Activated CD4-positive, alpha-beta memory T cell treated with anti-CD3 and anti-CD28 coated beads for 36 hours (primary cell): Measurements from ENCODE around the gene ARHGAP6. TPM values are rescaled to one million over a fixed set of nuclear protein-coding genes. Genes with fewer than 3 reads are reported as not detected.

Source experiments
- CTCF ChIA-PET: fragments of 350-600 bp; sonication (Branson Sonifier 250); formaldehyde crosslinking; loops from one replicate; lab custom pipeline; 2021; ENCODE audit warnings: antibody characterized with exemption, inconsistent platforms; lab: Charles Lee
- POLR2A ChIA-PET: fragments of 350-600 bp; sonication (Branson Sonifier 250); formaldehyde crosslinking; loops from one replicate; lab custom pipeline; 2021; ENCODE audit warnings: antibody characterized with exemption; lab: Charles Lee
- DNase-seq: peaks from one replicate; pipeline ENCODE4 v3.0.0-alpha.2; 2020
- H3K27ac Mint-ChIP-seq: one replicate; pipeline ENCODE4 v1.8.0; 2021; ENCODE audit warnings: mixed read lengths
- H3K27me3 Mint-ChIP-seq: one replicate; pipeline ENCODE4 v1.8.0; 2021; ENCODE audit warnings: mixed read lengths
- H3K36me3 Mint-ChIP-seq: one replicate; pipeline ENCODE4 v1.8.0; 2021; ENCODE audit warnings: mixed read lengths
- H3K4me1 Mint-ChIP-seq: one replicate; pipeline ENCODE4 v1.8.0; 2021; ENCODE audit warnings: low read depth, mixed read lengths
- H3K4me3 Mint-ChIP-seq: one replicate; pipeline ENCODE4 v1.8.0; 2021; ENCODE audit warnings: mild to moderate bottlenecking, mixed read lengths
- H3K9me3 Mint-ChIP-seq: one replicate; pipeline ENCODE4 v1.8.0; 2021; ENCODE audit warnings: mixed read lengths
- intact Hi-C: fragments of 100-400 bp; cut with micrococcal nuclease; formaldehyde crosslinking; loops from one replicate; pipeline ENCODE4 v1.15.1; 2023
- total RNA-seq, 2 experiments: library from RNA; stranded (reverse); gene quantifications; one replicate each; pipeline ENCODE4 v1.2.3, GENCODE V29; 2021

The ARHGAP6 gene
- total RNA-seq, 2 experiments from 2014 or later = not detected

GRCh38 chrX:11480626-11481025 lies 185.1 kb downstream of the ARHGAP6 start:
- Mint-ChIP-seq H3K36me3 (no peaks in the 10 kb centered on the region), H3K4me3 (no peak overlapping the region), H3K27ac (no peak overlapping the region), H3K9me3 (no peaks in the 10 kb centered on the region), H3K4me1 (no peaks in the 10 kb centered on the region), H3K27me3 (peaks cover 7% of the 10 kb centered on the region)
- ChIA-PET POLR2A (no interaction called here), CTCF (no interaction called here)
- no peak for DNase-seq
- intact Hi-C loops = no loop called here

DNA sequence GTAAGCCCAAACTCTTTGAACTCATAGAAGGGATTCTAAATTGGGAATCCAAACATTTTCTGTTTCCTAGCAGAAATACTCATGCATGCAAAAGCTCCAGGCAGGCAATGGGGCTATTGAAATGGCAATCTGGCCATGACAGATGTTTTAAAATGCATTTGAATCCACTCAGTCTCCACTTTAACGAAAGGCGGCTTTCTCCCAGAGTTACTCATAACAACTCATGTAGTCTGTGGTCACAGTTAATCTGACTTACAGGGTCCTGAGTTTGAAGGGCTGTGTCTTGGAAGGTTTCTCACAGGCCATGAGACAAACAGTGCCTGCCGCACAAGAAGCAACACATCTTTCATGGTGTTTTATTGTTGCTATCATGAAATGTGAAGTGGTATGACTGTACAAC lies 186.8 kb downstream of the ARHGAP6 start:
- Mint-ChIP-seq H3K9me3 (no peaks in the 10 kb centered on the region), H3K27me3 (peaks cover 5% of the 10 kb centered on the region), H3K4me1 (no peaks in the 10 kb centered on the region), H3K4me3 (no peak overlapping the region), H3K27ac (no peak overlapping the region), H3K36me3 (no peaks in the 10 kb centered on the region)
- no peak for DNase-seq
- ChIA-PET POLR2A (no interaction called here), CTCF (no interaction called here)
- intact Hi-C loops = no loop called here

DNA sequence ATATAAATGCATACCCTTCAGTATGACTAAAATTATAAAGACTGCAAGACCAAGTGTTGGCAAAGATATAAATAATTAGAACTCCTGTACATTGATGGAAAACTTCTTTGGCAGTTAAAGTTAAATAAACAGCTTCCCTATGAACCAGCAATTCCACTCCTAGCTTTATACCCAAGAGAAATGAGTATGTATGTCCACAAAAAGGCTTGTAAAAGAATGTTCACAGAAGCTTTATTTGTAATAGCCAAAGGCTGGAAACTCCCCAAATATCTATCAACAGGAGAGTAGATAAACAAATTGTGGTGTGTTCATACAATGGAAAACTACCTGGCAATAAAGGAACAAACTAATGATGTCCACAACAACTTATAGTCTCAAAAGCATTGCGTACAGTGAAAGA lies 187.7 kb downstream of the ARHGAP6 start:
- POLR2A ChIA-PET = no interaction called here
- intact Hi-C loops = no loop called here
- Mint-ChIP-seq H3K4me1 (no peaks in the 10 kb centered on the region), H3K27me3 (peaks cover 2% of the 10 kb centered on the region), H3K36me3 (no peaks in the 10 kb centered on the region), H3K27ac (no peak overlapping the region), H3K9me3 (no peaks in the 10 kb centered on the region), H3K4me3 (no peak overlapping the region)
- DNase-seq = no peak
- CTCF ChIA-PET = no interaction called here

DNA sequence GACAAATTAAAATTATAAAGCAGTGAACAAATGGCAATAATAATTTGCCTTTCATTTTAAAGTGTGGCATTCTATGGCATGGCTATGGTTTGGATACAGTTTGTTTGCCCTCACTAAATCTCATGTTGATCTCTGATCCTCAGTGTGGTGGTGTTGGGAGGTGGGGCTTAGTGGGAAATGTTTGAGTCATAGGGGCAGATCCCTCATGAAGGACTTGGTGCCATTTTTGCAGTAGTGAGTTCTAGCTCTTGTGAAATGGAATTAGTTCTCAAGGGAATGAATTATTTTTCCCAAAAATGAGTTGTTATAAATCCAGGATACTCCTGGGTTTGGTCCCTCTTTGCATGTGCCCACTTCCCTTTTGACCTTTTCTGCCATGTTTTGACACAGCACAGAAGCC lies 191.1 kb downstream of the ARHGAP6 start:
- H3K27ac Mint-ChIP-seq = no peak overlapping the region
- intact Hi-C loops = no loop called here
- POLR2A ChIA-PET = no interaction called here

DNA sequence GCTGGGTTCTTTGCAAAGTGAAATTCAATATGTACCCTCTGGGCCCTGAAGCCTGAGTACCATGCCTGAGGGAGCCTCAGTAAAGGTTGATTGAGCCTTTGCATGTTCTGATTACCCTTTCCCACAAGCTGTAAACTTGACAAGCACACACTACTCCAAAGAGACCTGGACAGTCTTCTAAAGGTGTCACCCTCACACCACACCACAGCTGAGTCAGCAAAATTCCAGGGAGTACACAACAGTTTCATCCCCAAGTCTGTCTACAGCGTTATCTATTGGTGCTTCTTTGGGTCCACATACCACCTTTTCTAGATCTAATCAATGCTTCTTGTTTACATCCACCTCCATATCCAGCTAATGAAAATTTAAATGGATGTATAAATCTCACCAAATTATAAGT lies 191.7 kb downstream of the ARHGAP6 start:
- intact Hi-C loops = no loop called here
- POLR2A ChIA-PET = no interaction called here
- Mint-ChIP-seq H3K4me3 (no peak overlapping the region), H3K27me3 (no peaks in the 10 kb centered on the region), H3K4me1 (no peaks in the 10 kb centered on the region), H3K27ac (no peak overlapping the region), H3K9me3 (no peaks in the 10 kb centered on the region), H3K36me3 (no peaks in the 10 kb centered on the region)
- DNase-seq = no peak
- CTCF ChIA-PET = no interaction called here

More for the DNA sequence above, 191.1 kb downstream of the ARHGAP6 start:
- Mint-ChIP-seq H3K36me3 (no peaks in the 10 kb centered on the region), H3K9me3 (no peaks in the 10 kb centered on the region), H3K27me3 (no peaks in the 10 kb centered on the region), H3K4me3 (no peak overlapping the region), H3K4me1 (no peaks in the 10 kb centered on the region)
- DNase-seq = no peak
- CTCF ChIA-PET = no interaction called here

DNA sequence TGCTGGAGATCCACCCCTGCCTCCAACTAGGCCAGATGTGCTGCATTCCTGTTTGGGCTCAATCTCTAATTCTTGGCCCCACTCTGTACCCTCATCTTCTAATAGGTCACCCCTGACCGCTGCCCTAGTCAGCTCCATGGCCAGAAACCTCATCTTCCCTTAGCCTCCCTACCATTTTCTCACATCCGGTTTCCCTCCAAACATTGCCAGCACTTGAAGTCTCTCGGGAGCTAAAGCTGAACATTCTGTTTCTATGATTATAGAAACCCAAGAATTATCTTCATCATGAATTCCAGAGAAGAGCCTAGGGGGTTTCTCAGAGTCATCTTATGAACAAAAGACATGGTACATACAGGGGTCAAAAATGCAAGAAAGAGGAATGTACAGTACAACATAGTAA lies 192.8 kb downstream of the ARHGAP6 start:
- CTCF ChIA-PET = no interaction called here
- POLR2A ChIA-PET = no interaction called here
- intact Hi-C loops = no loop called here
- no peaks in the 10 kb centered on the region for H3K9me3 Mint-ChIP-seq
- no peak overlapping the region for H3K27ac Mint-ChIP-seq
- H3K36me3 Mint-ChIP-seq = no peaks in the 10 kb centered on the region
- H3K4me3 Mint-ChIP-seq = no peak overlapping the region
- no peaks in the 10 kb centered on the region for H3K27me3 Mint-ChIP-seq
- H3K4me1 Mint-ChIP-seq = no peaks in the 10 kb centered on the region
- no peak for DNase-seq

DNA sequence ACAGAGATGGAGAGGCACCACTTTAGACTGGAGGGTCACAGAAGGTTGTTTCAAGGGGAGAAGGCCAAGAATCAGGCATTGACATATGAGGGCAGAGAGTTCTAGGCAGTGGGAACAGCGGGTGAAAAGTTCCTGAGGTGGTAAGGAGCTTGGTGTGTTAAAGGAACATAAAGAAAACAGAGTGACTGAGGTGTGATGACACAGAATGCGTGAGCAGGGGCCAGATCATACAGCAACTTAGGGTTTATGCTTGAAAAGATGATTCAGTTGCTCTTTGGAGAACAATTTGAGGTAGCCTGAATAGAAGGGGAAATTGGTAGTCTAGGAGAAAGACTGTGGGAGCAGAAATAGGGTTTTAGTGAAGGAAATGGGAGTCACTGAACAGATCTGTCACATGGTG lies 193.3 kb downstream of the ARHGAP6 start:
- no peaks in the 10 kb centered on the region for H3K4me1 Mint-ChIP-seq
- no peaks in the 10 kb centered on the region for H3K9me3 Mint-ChIP-seq
- H3K27ac Mint-ChIP-seq = no peak overlapping the region
- H3K27me3 Mint-ChIP-seq = no peaks in the 10 kb centered on the region
- H3K36me3 Mint-ChIP-seq = no peaks in the 10 kb centered on the region
- H3K4me3 Mint-ChIP-seq = no peak overlapping the region
- ChIA-PET POLR2A (no interaction called here), CTCF (no interaction called here)
- intact Hi-C loops = no loop called here
- DNase-seq = no peak

- Mint-ChIP-seq H3K4me3 (no peak overlapping the region), H3K36me3 (no peaks in the 10 kb centered on the region), H3K4me1 (no peaks in the 10 kb centered on the region), H3K27ac (no peak overlapping the region), H3K27me3 (no peaks in the 10 kb centered on the region), H3K9me3 (no peaks in the 10 kb centered on the region)
- ChIA-PET CTCF (no interaction called here), POLR2A (no interaction called here)
- intact Hi-C loops = no loop called here
- DNase-seq = no peak
These were observed 195.3 kb downstream of the ARHGAP6 start for GRCh38 chrX:11470250-11470974.

DNA sequence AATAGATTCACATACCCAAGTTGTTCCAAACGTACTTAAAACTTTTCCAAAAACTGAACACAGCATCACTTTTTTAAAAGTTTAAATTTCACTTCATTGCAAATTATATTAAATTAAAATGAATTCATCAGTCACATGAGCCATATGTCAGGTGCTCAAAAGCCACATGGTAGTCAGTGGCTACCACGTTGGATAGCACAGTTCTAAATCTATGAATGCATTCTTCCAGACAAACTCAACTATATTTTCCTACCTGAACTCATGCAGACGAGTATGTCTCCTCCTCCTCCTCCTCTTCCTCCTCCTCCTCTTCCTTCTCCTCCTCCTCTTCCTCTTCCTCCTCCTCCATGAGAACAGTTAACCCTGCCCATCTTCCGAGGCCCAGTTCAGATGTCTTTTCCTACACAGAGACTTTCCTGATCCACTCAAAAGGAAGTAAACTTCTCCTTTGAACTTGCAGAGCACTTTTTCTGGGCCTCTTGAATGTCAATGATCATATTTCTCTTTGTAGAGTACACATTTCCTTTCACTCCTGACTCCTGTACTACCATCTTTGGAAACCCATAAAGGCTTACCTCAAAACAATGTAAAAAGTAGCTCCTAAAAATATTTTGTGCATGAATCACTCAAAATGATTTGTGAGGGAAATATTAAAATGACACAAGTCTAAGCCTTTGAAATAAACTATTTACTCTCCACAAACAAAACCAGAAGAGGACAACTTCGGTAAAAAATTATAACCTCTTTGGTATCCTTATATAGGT lies 199.9 kb downstream of the ARHGAP6 start:
- POLR2A ChIA-PET = no interaction called here
- no peak for DNase-seq
- no peaks in the 10 kb centered on the region for H3K9me3 Mint-ChIP-seq
- no peaks in the 10 kb centered on the region for H3K27me3 Mint-ChIP-seq
- H3K36me3 Mint-ChIP-seq = no peaks in the 10 kb centered on the region
- no peak overlapping the region for H3K4me3 Mint-ChIP-seq
- CTCF ChIA-PET = no interaction called here
- H3K27ac Mint-ChIP-seq = no peak overlapping the region
- intact Hi-C loops = no loop called here
- no peaks in the 10 kb centered on the region for H3K4me1 Mint-ChIP-seq

GRCh38 chrX:11464836-11465463 lies 200.8 kb downstream of the ARHGAP6 start:
- CTCF ChIA-PET = no interaction called here
- DNase-seq = no peak
- POLR2A ChIA-PET = no interaction called here
- Mint-ChIP-seq H3K36me3 (no peaks in the 10 kb centered on the region), H3K27me3 (no peaks in the 10 kb centered on the region), H3K27ac (no peak overlapping the region), H3K4me1 (no peaks in the 10 kb centered on the region), H3K4me3 (no peak overlapping the region), H3K9me3 (no peaks in the 10 kb centered on the region)
- intact Hi-C loops = no loop called here

DNA sequence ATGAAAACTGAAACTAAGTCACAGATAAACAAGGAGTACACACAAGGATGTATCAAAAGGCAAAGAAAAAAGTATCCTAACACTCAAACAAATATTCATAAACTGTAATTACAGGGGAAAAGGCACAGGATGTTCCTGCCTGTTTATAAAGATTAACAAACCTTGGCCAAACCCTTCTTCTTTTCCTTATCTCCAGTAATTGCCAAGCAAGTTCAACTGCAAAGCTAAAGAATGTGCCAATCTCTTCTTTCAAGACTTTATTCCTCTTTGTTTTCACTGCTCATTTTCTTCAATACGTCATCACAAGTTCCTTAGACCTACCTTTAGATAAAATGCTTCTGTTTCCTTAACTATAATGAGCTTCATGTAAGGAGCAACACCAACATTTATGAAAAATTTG lies 201.3 kb downstream of the ARHGAP6 start:
- intact Hi-C loops = no loop called here

DNA sequence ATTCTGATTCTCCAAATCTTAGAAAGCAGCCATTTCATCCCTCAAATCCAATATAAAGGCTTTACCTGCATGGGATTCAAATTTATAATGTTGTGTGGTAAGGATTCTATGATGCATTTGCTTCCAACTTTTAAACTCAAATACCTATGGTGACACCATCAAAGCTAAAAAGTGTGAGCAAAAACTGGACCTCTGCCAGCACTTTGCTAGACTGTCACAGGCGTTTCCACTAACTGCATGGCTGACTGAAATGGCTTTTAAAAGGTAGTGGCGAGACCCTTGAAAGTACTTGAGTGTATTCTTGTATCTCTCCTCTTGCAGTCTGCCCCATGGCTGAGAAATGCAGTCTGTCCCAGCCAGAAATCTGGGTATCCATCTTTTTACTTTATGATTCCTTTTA lies 203.1 kb downstream of the ARHGAP6 start:
- Mint-ChIP-seq H3K27ac (no peak overlapping the region), H3K9me3 (no peaks in the 10 kb centered on the region), H3K27me3 (no peaks in the 10 kb centered on the region), H3K4me3 (no peak overlapping the region), H3K4me1 (no peaks in the 10 kb centered on the region), H3K36me3 (no peaks in the 10 kb centered on the region)
- ChIA-PET POLR2A (no interaction called here), CTCF (no interaction called here)
- intact Hi-C loops = no loop called here
- DNase-seq = no peak

More for the DNA sequence above, 201.3 kb downstream of the ARHGAP6 start:
- no peaks in the 10 kb centered on the region for H3K27me3 Mint-ChIP-seq
- no peak for DNase-seq
- ChIA-PET POLR2A (no interaction called here), CTCF (no interaction called here)
- H3K4me1 Mint-ChIP-seq = no peaks in the 10 kb centered on the region
- no peaks in the 10 kb centered on the region for H3K36me3 Mint-ChIP-seq
- no peak overlapping the region for H3K4me3 Mint-ChIP-seq
- no peaks in the 10 kb centered on the region for H3K9me3 Mint-ChIP-seq
- no peak overlapping the region for H3K27ac Mint-ChIP-seq
